ENCODE data around the gene PSMB7.

Gene PSMB7

DNA sequence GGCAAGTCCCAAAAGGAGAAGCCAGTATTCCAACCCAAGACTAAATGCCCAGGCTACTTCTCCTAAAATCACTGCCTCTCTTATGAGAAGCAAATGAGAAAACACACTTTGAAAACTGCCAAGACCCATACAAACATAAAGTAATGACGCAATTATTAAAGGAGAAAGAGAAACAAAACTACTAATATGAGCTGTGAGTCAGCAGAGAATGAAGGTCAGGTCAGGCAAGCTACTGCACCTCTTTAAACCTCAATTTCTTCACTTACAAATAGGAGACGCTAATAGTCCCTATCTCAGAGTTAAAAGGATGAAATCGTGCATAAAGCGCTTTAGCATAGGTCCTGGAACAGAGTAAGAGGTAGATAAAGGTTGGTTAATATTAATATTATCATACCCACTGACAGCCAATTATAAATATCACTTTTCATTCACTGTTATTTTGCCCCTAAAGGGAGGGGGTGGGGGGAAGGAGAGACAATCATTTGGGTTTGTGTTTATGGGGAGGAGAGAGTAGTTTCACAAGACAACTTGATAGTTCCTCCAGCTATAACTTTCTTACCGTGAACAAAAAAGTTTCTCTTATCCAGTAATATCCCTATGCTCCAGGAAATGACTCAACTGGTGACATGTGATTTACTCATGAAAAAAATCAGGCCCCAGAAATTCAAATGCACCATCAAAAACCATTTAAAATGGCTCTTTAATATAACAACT lies 3.6 kb downstream of the PSMB7 start:
- DNase-seq, result no peak

DNA sequence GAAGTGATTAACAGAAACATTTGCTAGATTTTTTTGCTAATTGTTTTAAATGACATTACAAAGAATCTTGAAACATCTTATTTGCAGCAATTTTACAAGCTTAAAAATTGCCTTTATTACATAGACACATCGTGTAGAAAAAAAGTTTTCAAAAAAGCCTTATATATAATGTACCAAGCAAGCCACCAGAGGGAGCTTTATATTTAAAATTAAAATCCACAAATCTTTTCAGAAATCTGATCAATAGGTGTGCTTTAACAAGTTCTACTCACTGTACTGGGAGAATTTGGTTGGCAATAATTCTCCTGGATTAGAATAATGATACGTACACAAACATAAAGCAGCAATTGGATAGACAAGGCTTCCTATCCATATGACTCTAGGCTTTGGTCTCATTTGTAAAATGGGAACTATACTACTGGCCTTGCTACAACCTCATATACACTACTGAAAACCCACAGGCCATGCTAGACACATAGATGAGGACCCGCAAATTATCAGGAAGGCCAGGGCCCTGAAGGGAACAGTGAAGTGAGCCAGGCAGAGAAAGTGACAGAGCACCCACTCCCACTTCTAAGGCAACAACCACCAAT lies 4.8 kb downstream of the PSMB7 start:
- DNase-seq, result no peak

DNA sequence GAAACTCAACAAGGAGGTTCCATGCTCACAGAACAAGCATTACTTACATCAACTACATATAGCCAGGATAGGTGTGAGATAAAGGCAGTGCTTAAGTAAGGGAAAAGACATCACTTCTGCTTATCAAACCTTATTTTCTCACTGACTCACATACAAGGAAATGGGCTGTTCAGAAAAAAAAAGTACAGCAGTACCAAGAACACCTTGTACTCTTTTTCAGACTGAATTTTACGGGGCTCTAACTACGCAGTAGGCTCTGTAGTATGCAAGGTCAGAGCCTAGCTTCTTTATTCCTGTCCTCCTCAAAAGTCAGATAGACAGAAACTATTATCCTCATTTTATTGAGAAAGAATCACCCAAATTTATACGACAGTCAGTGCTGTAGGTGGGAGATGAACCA lies 5.8 kb downstream of the PSMB7 start:
- no peak for DNase-seq

DNA sequence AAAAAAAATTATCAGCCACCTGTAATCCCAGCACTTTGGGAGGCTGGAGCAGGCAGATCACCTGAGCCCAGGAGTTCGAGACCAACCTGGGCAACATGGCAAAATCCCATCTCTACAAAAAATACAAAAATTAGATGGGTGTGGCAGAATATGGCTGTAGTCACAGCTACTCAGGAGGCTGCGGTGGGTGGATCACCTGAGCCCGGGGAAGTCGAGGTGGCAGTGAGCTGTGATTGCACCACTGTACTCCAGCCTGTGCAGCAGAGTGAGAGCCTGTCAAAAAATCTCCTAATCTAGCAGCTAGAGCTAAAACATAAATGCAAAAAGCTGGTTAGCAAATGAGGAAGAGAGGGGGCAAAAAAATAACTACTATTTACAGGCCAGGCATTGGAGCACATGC lies 12.0 kb downstream of the PSMB7 start:
- no peak for DNase-seq

DNA sequence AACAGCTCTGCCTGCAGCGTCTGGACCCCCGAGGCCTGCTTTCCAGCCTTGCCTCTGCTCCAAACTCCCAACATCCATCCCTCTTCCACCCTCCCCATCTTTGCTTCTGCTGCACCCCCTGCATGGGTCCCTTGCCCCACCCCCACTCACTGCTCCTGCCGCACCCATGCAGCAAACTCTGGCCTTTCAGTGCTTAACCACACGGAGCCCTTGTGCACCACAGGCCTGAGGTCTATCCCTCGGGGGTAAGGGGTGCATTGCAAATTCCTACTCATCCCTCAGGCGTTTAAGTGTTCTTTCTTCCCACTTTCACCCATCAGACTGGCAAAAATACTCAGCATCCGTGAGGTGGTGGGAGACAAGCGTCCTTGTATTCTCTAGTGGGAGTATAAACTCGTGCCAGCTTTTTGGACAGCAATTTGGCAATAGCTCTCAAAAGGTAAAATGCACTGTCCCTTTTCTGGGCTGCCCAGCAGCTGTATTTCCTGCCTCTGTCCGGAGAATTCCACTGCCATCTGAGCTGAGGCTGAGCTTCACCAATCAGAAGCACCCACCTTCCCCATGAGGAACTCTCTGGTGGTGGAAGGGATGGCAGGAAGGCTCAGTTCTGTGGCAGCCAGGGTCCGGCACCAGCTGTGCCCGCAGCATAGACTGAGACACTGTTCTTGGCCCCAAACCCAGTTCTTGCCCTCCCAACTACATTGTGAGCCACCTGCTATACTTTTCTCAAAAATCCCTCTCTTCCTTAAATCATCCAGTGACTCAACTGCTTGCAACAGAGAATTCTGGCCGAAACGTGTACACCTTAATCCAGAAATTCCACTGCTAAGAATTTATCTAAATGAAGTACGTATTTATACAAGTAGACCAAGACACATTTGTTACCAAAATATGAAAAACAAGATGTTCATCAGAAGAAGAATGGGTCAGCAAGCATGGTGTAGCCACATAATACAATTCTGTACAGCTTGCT lies 15.0 kb downstream of the PSMB7 start:
- no peak for DNase-seq

DNA sequence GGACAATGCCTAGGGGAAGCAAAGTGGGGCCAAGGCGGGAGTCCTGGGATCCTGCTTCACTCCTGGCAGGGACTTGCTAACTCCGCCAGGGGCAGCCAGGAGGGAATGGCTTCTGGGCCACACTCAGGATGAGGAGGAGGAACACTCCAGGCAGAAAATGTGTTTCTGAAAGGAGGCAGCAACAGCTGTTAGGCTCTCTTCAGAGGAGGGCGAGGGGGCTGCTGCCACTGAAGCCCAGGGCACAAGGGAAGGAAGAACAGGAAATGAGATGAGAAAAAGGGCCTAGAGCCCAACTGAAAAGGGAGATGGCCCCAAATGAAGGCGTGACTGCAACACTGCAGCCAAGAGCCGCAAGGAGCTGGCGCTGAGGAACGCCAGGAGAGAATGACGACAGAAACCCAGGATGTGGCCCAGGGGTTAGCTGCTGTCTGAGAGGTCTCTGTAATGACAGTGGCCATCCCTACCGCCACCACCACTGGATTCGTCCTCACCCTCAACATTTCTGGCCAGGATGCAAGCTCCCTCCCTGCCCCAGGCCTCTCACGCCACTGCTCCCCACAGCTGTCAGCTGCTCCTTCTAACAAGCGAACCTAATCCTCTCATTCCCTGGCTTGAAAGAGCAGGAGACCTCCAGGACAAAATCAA lies 15.8 kb downstream of the PSMB7 start:
- DNase-seq, result peak in 3 of 58 donors; percentile 28 to 44 (median 41)

DNA sequence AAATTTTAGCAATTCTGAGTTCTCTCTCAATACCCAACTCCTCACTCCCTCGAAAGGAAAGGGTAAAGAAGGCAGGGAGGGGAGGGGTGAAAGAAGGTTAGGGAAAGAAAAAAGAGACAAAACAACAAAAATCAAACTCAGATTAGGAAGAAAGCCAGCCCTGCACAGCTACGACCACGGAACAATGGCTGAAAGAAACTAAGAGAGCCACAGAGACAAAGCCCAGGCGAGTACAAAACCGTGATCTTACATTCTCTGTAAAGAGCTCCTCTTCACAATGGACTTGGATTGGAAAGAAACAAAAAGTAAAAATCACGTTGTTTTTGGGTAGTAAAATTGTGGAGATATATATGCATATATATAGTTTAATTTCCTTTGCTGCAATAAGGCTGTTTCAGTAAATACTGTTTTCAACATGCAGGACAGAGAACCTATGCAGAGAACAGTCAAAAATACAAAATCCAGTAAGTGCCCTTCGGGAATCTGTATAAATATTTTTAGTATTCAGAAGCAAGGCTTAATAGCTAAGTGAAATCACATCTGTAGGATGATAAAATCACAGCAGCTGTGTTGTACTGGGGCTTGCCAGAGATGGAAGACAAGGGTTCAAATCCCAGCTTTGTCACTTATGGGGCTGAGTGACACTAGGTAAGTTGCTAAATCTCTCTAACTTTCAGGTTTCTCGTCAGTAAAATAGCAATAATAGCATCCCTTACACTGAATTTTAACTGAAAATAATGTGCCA lies 16.9 kb downstream of the PSMB7 start:
- DNase-seq, result no peak

DNA sequence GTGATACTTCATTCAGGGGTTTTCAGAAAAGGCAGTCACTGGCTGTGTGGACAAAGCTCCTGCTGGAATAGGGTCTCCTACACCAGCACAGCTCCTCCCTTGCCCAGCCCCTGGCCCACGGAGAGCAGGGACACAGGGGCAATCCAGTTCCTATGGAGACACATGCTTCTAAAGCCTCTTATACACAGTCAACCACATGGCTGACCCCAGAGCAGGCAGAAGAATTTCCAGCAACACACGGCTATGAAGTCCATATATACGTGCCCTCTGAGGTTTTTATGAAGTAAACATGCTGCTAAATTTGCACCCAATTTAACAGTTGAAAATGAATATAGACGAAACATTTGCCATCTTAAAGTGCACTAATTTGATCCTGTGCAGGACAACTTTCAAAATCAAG lies 19.4 kb downstream of the PSMB7 start:
- DNase-seq, result no peak

DNA sequence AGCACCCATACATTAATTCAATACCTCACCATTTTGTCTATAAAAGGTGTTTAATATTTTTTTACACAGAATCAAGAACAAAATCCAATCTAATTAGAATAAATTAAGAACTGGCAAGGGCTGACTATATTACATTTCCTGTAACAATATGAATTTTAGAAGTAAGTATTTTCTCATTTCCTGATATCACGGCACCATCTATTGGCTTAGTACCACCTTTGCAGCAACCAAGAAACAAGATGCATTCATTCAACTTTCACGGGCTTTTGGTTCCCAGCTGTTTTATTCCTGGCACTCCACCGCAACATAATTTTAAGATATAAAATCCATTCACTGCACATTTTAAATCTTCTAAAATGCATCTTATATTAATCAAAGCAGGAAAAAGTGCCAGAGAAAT lies 20.6 kb downstream of the PSMB7 start:
- no peak for DNase-seq

DNA sequence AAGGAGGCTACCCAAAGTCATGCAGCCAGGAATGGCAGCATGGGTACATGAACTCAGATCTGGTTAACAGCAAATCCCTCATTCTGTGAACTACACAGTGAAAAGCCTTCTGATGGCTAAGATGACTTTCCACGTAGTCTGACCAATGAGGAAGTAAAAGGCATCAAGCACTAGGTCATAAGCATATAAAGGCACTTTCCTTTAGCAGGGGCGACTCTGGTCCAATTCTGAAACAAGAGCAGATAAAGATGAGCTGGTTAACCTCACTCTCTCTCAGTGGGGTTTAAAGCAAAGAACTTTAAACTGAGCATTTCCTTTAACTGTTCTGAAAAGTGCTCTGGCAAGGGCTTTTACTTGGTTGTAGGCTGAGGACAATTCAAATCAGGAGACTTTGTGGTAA lies 21.1 kb downstream of the PSMB7 start:
- DNase-seq, result no peak

DNA sequence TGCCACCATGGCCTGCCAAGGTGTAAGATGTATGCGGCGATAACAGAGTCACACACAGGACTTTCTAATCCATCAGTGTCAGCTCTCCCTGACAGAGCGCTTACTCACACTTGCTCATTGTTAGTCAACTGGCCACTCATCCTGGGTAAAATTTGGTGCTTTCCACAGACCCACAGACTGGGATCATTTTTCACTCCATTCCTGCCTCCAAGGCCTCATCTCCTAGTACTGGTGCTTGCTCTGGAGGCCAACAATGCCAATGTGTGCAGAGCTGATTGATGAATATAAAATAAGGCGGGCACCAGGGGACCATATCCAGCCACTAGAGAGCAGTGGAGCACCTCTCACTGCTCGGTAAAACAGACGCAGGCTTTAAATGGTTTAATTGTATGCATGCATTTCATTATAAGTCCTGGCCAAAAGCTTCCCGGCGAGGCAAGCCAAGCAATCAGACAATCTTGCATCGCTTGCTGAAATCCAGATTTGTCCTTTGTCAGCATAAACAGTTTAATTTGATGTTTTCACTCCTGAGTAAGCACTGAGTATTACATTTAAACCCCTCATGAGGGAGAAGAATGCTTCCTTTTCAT lies 22.3 kb downstream of the PSMB7 start:
- DNase-seq, result peak in 49 of 58 donors; percentile 14 to 85 (median 58)

DNA sequence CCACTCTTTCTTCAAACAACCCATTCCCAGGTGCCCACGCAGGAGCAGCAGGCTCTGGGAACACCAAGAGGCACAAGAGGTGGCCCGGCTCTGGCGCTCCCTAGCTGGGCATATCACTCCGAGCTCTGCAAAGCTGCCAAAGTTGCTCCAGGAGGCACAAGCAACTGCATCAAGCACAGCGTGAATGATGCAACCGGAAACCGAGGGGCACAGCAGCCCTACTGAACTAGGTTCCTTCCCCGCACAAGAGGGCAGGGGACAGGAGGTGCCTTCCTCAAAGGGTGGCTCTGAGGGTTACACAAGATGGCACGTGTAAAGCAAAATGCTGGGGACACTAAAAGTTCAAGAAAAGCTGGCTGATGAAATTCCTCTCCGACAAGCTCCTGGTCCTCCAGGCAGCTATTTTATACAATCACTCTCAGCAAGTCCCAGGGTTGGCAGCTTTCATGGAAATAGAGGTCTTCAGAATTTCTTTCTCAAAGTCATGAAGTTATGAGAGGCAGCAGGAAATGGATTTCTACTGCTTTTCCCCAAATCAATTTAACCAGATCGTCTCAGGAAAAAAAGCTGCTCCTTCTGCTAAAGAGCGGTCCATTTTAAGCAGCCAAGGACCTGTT lies 22.9 kb downstream of the PSMB7 start:
- DNase-seq, result peak in 1 of 58 donors; percentile 29

DNA sequence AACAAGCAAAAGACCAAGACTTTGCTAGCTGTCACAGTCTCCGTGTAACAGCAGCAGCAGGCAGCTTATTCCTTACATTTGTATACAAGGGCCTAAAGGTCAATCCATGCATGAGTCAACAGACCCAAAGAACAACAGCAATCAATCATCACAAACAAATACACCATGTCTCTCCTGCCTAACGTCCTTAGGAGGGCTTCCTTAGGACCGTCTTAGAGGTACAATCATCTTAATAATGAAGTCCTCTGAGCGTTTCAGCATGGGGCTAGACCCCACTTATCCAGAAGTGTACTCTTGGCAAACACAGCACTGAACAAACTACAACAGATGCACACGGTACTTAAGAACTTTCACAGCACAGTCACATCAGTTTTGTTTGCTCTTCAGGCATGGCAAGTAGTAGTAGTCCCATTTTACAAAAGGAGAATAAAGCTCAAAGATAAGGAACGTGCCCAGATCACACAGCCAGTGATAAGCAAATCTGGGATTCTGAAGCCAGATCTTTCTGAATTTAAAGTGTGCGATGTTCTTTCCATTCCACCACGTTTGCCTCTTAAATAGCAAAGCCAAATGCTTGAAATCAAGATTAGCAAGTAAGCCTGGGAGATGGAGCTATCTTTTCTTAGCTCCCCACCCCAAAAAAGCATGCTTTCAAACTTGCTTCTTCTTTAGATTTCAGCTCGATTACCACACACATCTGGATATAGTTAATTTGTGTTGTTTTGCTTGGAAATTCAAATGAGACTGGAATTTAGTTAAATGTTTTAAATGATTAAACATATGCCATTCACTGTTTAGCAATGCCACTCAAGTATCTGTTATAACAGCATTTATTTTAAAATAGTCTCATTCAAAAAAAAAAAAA lies 24.2 kb downstream of the PSMB7 start:
- no peak for DNase-seq

DNA sequence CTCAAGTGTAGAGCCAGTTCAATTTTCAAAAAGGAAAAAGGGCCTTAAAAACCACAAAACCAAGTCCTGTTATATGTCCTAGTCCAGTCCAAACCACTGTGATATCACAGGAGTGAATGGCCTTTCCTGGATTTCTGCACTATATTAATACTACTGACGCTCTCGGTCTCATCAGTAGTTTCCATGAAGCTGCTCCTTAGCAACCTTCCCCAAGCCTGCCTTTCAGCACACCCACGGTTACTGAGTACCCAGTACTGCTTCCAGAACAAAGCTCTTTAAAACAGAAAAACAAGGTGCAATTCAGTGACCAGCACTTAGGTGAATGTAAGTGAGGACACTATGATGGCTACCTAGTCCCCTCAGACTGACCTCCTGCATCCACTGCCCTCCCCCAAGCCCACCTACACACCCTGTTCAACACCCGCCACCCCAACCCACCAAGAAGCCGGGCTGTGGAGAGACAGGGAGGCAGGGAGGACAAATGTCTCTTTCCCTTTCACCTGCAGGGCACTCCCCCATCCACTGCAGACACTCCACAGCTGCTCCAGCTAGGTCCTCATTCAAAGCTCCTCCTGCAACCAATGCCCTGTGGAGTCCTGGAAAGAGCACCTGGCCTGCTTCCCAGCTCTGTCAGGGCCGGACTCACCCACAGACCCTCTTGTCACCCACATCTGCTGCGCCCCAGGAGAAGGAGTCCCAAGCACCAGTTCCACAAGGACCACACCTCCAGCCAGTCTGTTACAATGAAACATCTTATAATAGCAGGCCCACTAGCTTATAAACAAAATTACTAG lies 25.9 kb downstream of the PSMB7 start:
- DNase-seq, result no peak

DNA sequence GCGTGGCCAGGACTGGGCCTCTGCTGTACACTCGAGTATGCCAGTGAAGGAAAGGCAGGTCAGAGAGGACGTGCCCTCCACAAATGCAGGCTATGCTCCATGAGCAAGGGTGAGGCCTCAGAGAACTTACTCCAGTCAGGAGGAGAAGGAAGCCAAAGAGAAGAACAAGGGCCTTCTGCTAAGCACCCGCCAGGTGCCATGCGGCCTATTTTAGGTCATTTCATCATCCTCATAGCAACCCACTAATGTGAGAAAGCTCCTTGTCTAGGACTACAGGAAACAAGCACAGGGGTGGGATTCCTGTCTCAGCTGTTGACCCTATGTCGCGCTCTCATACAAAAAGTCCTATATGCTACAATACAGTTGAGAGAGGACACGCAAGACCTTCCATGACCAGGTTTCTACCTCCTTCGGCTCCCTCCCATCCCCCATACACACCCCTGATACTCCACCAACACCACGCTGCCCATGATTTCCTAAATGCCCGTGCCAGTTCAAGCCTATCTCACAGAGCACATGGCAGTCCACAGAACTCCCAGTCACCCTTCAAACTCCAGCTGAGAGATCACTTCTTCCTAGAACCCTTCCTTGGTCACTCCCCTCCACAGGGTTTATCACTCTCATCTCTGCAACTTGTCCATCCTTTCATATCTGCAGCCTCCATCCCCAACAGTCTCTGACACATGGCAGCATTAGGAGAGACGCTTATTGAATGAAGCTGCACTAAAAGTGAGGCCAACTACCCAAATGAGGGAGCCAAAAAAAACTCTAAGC lies 26.8 kb downstream of the PSMB7 start:
- DNase-seq, result no peak

DNA sequence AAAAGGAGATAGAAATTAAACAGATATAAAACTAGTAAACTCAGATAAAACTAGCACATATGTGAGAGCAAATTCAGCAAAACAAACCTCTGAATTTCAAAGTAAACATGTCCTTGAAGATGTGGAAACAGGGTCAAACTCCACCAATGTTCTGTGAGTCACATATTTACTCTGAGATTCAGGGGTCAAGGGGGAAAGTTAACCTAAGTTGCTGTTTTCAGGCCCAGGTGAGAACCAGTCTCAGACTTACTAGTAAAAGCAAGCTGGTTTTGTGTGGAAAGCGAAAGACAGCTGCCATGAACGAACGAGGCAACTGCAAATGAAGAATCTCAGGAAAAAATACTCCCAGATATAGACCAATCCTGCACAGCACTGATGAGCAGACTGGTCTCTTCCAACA lies 29.0 kb downstream of the PSMB7 start:
- no peak for DNase-seq

DNA sequence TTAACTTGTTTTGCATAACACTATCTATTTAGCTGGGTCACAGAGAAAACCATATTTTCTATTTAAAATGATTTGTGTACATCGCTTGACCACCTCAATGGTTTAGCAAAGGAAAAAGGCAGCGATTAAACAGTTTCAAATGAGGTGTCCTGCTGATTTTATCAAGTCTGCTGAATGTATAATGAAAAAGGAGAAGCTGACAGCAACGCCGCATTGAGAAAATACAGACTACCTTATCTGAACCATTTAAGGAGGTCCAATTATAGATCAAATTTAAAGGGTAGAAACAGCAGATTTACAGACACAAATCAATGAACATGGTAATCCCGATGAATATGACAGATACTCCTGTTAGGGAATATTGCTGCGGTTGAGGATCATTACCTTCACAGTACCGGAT lies 29.6 kb downstream of the PSMB7 start:
- no peak for DNase-seq
